ENCODE data around the gene LRP1. TPM values are rescaled to one million over a fixed set of nuclear protein-coding genes. Genes with fewer than 3 reads are reported as not detected.
A peak's percentile ranks its signal among the peaks of the same experiment; 100 is the strongest.

Gene LRP1
- total RNA-seq, 1 experiment from 2014 or later, result 28.8 TPM

- DNase-seq (ENCODE audit: low read depth), result no peak
Observed at GRCh38 chr12:57210926-57211692, 82.8 kb downstream of the LRP1 start.

DNA sequence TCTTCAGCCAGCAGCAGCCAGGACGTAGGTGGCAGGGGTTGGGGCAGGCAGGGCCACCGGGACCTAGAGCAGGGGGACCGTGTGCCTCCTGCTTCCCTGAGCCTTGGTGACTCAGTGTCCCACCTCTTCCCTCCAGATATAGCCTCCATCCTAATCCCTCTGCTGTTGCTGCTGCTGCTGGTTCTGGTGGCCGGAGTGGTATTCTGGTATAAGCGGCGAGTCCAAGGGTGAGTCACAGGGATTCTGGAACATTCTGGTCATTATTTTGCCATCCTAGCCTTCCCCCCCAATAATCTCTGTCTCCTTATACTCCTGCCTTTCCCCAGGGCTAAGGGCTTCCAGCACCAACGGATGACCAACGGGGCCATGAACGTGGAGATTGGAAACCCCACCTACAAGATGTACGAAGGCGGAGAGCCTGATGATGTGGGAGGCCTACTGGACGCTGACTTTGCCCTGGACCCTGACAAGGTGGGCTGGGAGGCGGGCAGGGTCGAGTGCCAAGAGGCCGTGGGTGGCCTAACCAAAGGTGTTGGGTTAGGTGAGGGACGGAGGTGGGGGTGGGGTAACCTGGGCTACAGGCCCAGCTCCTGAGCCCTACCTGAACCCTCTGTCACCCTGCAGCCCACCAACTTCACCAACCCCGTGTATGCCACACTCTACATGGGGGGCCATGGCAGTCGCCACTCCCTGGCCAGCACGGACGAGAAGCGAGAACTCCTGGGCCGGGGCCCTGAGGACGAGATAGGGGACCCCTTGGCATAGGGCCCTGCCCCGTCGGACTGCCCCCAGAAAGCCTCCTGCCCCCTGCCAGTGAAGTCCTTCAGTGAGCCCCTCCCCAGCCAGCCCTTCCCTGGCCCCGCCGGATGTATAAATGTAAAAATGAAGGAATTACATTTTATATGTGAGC, 83.8 kb downstream of the LRP1 start:
- DNase-seq (ENCODE audit: low read depth), result no peak

GRCh38 chr12:57212701-57213057, 84.4 kb downstream of the LRP1 start:
- no peak for DNase-seq (ENCODE audit: low read depth)

- DNase-seq (ENCODE audit: low read depth), result peak; percentile 75
Observed at GRCh38 chr12:57213058-57213715, 84.9 kb downstream of the LRP1 start.

- no peak for DNase-seq (ENCODE audit: low read depth)
Observed at GRCh38 chr12:57213763-57214397, 85.6 kb downstream of the LRP1 start.

GRCh38 chr12:57214398-57214781, 86.1 kb downstream of the LRP1 start:
- peak; percentile 48 for DNase-seq (ENCODE audit: low read depth)

GRCh38 chr12:57215065-57215464, 86.8 kb downstream of the LRP1 start:
- no peak for DNase-seq (ENCODE audit: low read depth)

DNA sequence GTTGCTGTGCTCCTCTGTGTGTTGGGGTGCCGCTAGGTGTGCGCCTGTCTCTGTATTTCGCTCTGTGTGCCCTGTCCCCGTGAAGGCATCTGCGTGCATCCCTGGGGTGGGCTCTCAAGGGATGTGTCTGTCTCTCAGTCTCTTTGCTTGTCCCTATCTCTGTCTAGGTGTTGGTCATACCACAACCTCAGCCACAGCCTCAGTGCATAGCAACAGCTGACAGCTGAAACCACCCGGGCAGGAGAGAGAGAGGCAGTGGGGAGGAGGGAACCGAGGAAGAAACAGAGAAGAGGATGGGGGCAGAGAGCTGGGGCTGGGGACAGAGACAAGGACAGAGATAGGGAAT, 87.4 kb downstream of the LRP1 start:
- no peak for DNase-seq (ENCODE audit: low read depth)

GRCh38 chr12:57216014-57216911, 88.0 kb downstream of the LRP1 start, which contains the start of gene NXPH4:
TSS of gene NXPH4 (plus strand) at chr12:57216794. CDS start at chr12:57216970, 176 bp downstream.
- no peak for DNase-seq (ENCODE audit: low read depth)

DNA sequence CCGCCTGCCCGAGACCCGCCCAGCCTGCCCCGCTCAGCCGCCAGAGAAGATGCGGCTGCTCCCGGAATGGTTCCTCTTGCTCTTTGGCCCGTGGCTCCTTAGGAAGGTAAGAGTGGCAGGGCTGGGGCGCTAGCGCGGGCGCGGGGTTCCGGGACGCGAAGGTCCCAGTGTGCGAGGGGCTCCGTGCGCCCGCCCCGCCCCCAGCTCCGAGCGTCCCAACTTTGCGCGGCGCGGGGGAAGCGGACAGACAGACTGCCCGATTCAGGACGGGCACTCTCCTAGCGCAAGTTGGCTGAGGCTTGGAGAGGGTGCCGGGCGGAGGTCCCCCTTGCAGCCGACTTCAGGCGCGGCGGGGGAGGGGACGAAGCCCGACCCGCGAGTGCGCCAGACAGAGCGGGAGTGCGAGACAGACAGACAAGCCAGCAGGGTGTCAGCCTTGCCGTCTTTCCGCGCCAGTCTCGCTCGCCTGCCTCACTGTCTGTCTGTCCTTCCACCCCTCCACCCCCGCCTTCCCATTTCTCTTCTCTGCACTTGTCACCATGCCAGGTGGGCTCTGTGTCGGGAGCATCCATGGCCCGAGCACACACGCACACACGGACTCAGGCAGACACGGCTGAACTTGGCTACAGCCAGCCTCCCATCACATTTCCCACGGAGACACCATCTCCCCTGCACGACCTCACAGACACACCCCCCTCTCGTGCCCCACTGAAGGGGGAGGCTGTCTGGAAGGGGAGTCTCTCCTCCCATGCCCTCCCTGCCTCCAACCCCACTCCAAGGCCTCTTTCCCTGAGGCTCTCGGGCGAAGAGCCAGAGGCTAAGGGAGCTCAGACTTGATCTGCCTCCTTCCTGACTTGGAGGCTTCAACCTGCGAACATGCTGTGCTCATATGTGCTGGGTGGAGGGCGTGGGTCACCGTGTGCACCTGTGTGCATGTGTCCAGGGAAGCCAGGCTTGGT, 88.9 kb downstream of the LRP1 start:
- DNase-seq (ENCODE audit: low read depth), result peak; percentile 35

GRCh38 chr12:57218030-57218853, 90.0 kb downstream of the LRP1 start:
- peak; percentile 75 for DNase-seq (ENCODE audit: low read depth)

- no peak for DNase-seq (ENCODE audit: low read depth)
Observed at GRCh38 chr12:57219205-57219992, 91.1 kb downstream of the LRP1 start.

- no peak for DNase-seq (ENCODE audit: low read depth)
Observed at GRCh38 chr12:57219993-57220754, 91.9 kb downstream of the LRP1 start.

GRCh38 chr12:57220770-57221168, 92.5 kb downstream of the LRP1 start:
- no peak for DNase-seq (ENCODE audit: low read depth)

DNA sequence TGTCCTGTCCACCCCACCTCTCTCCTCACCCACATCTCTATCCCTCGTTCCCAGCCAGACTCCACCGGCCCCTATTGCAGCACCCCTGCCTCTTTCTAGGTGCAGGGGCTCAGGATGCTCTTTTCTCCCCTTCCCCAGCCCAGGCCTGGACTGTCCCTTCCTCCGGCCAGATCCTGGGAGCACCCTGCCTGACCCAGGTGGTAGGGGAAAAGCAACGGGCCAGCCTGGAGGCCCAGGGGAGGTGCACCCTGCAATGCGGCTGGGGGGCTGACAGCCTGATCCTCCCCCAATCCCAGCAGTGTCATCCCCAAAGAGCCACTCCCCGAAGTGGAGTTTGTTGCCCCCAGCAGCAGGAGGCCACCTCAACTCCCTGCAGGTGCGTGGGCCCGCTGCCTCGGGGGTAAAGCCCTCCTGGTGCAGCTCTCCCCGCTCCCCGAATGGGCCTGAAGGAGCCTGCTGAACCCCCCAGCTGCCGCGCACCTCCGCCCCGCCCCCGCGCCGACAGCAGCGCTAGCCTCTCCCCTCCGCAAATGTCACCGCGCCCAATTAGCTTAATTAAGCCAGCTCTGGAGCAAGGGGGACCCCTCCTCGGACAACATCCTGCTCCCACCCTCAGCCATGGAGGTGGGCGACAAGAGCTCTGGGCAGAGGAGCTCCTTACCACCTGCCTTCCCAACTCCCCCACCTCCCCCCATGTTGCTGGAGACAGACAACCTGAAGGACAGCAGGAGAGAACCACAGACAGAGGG, 93.1 kb downstream of the LRP1 start:
- DNase-seq (ENCODE audit: low read depth), result no peak

Data from RPMI7951 (cell line).